Stomach (tissue), 4 donors: Measurements from ENCODE around the gene NAPG.
"Not testable (repeated sequence)": the region's sequence is repeated elsewhere in the genome, so short reads cannot be mapped to it uniquely, and the experiment has no call there.

Experiments used
- CTCF ChIP-seq, 7 experiments: fragments of 450-650 bp in 4 of 7; fragments of 200-600 bp in 3 of 7; sonication (generic) in 3 of 7; IDR thresholded peaks; one replicate each; pipeline ENCODE4 v1.5.1; 2016 to 2019; ENCODE audit warnings: antibody characterized with exemption in 7 of 7, control low read depth in 2 of 7, mild to moderate bottlenecking in 1 of 7
- EP300 ChIP-seq: sonication (generic); formaldehyde crosslinking; IDR thresholded peaks from one replicate; pipeline ENCODE4 v1.6.1; 2017; ENCODE audit warnings: antibody characterized with exemption
- POLR2A ChIP-seq, 4 donors: fragments of 450-650 bp; IDR thresholded peaks; one replicate each; pipeline ENCODE4 v1.6.1; 2016; ENCODE audit warnings: antibody characterized with exemption in 4 of 4, control low read depth in 2 of 4, mild to moderate bottlenecking in 1 of 4, moderate library complexity in 1 of 4

- not testable (repeated sequence) for TF ChIP-seq CTCF (IDR thresholded peaks at IDR 0.05); POLR2A (IDR thresholded peaks at IDR 0.05); EP300
Measured at GRCh38 chr18:10597695-10598094, 71.9 kb downstream of the NAPG start.
